ENCODE measurements around the gene LCNL1. TPM values are rescaled to one million over a fixed set of nuclear protein-coding genes. Genes with fewer than 3 reads are reported as not detected.

LCNL1 gene
- polyA plus RNA-seq, 1 donor (not counting 4 experiments of a cell fraction or from before 2014, with no cell fraction given) = not detected

DNA sequence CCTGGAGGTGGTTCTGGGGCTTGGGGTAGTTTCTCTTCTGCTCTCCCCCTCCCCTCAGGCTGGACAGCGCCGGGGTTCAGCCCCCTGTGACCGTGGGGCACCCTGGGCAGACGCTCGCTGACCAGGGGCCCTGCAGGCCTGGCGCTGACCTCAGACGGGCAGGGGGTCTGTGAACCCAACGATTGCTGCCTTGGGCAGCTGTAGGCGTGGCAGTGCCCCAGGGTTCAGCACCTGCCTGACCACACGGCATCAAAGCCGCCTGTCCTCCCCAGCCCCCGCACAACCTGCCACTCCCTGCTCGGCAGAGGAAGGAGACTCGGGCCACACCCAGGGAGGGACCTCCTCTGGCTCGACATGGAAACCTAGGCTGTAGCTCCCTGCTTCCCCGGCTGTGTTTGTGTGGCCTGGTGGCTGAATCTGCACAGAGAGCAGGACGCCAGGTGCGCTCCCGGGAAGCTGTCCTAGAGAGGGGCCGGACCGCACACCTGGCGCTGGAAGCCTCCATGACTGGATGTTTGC, 18.6 kb upstream of the LCNL1 start:
- Histone ChIP-seq H4K20me1 (ENCODE audit: control insufficient read depth, extremely low read depth, insufficient read depth, low read length) (no peaks in the 10 kb centered on the region), H3K27me3 (ENCODE audit: control insufficient read depth, extremely low read depth, insufficient read depth, low read length) (no peaks in the 10 kb centered on the region), H3K4me1 (ENCODE audit: control insufficient read depth, extremely low read depth, insufficient read depth, low read length) (peaks cover 8% of the 10 kb centered on the region), H3K79me2 (ENCODE audit: control insufficient read depth, insufficient read depth, low read length) (no peaks in the 10 kb centered on the region), H3K9ac (ENCODE audit: control insufficient read depth, extremely low read depth, insufficient read depth, low read length) (no peak overlapping the region), H3K4me2 (ENCODE audit: control insufficient read depth, extremely low read depth, insufficient read depth, low read depth, low read length) (peak overlapping the region; percentile 41), H3K36me3 (ENCODE audit: control insufficient read depth in 2 of 2, extremely low read depth in 1 of 2, insufficient read depth in 2 of 2, low read length in 2 of 2) (no peaks in the 10 kb centered on the region), H3K4me3 (ENCODE audit: control insufficient read depth in 2 of 3, extremely low read depth in 1 of 3, insufficient read depth in 2 of 3, low read depth in 1 of 3, low read length in 3 of 3) (no peak overlapping the region), H3K27ac (ENCODE audit: control insufficient read depth, insufficient read depth, low read length) (no peak overlapping the region), H3K9me1 (ENCODE audit: control insufficient read depth, extremely low read depth, insufficient read depth, low read length) (no peaks in the 10 kb centered on the region), H3K9me3 (ENCODE audit: control insufficient read depth, low read depth, low read length) (no peaks in the 10 kb centered on the region), H2AFZ (ENCODE audit: control insufficient read depth, low read length) (peak overlapping the region; percentile 40)
- TF ChIP-seq EZH2 (IDR thresholded peaks at IDR 0.05; ENCODE audit: low read length) = no peak
- TF ChIP-seq, protein P1, sequence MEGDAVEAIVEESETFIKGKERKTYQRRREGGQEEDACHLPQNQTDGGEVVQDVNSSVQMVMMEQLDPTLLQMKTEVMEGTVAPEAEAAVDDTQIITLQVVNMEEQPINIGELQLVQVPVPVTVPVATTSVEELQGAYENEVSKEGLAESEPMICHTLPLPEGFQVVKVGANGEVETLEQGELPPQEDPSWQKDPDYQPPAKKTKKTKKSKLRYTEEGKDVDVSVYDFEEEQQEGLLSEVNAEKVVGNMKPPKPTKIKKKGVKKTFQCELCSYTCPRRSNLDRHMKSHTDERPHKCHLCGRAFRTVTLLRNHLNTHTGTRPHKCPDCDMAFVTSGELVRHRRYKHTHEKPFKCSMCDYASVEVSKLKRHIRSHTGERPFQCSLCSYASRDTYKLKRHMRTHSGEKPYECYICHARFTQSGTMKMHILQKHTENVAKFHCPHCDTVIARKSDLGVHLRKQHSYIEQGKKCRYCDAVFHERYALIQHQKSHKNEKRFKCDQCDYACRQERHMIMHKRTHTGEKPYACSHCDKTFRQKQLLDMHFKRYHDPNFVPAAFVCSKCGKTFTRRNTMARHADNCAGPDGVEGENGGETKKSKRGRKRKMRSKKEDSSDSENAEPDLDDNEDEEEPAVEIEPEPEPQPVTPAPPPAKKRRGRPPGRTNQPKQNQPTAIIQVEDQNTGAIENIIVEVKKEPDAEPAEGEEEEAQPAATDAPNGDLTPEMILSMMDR (optimal IDR thresholded peaks at IDR 0.05 in 1 of 3, IDR thresholded peaks at IDR 0.05 in 1 of 3, conservative IDR thresholded peaks at IDR 0.05 in 1 of 3; ENCODE audit: extremely low read depth in 1 of 3, insufficient read depth in 2 of 3, low read length in 3 of 3) = no peak
- DNase-seq (ENCODE audit: low read depth, low spot score) (no peak), FAIRE-seq (no peak)
- dilution Hi-C loops (cut with MboI; ENCODE audit: extremely low pct_ligation_motif_present, low sequenced_read_pairs) = no loop called here

DNA sequence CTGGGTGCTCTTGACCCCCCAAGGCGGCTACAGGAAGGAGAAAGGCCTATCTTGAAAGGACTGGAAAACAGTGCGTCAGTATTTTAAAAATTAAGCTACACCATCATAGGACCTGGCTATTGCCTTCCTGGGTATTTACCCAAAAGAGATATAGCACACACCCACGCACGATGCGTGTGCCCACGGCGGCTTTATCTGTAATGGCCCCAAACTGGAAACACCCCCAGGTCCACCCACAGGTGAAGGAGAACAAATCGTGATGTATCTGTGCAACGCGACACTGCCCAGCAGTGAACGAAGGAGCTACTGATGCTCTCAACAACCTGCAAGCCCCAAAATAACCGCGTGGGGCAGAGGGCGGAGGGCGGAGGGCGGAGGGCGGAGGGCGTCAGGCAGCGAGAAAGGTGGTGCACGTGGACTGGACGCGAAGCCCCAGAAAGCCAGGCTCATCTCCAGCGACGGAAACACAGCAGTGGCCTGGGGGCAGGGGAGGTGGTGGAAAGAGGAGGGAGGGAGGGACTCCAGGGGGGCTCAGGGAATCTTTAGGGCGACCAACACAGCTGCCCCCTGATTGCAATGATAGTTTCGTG, 17.9 kb upstream of the LCNL1 start:
- no peak for DNase-seq (ENCODE audit: low read depth, low spot score)
- H3K4me2 ChIP-seq (ENCODE audit: control insufficient read depth, extremely low read depth, insufficient read depth, low read depth, low read length) = peak overlapping the region; percentile 41
- no peak overlapping the region for H3K4me3 ChIP-seq (ENCODE audit: control insufficient read depth in 2 of 3, extremely low read depth in 1 of 3, insufficient read depth in 2 of 3, low read depth in 1 of 3, low read length in 3 of 3)
- no peak overlapping the region for H3K27ac ChIP-seq (ENCODE audit: control insufficient read depth, insufficient read depth, low read length)
- no peaks in the 10 kb centered on the region for H3K79me2 ChIP-seq (ENCODE audit: control insufficient read depth, insufficient read depth, low read length)
- H2AFZ ChIP-seq (ENCODE audit: control insufficient read depth, low read length) = no peak overlapping the region
- H3K4me1 ChIP-seq (ENCODE audit: control insufficient read depth, extremely low read depth, insufficient read depth, low read length) = peaks cover 8% of the 10 kb centered on the region
- no peaks in the 10 kb centered on the region for H3K9me1 ChIP-seq (ENCODE audit: control insufficient read depth, extremely low read depth, insufficient read depth, low read length)
- H3K36me3 ChIP-seq (ENCODE audit: control insufficient read depth in 2 of 2, extremely low read depth in 1 of 2, insufficient read depth in 2 of 2, low read length in 2 of 2) = no peaks in the 10 kb centered on the region
- dilution Hi-C loops (cut with MboI; ENCODE audit: extremely low pct_ligation_motif_present, low sequenced_read_pairs) = no loop called here
- TF ChIP-seq EZH2 (IDR thresholded peaks at IDR 0.05; ENCODE audit: low read length) = no peak
- TF ChIP-seq, protein P1 (optimal IDR thresholded peaks at IDR 0.05 in 1 of 3, IDR thresholded peaks at IDR 0.05 in 1 of 3, conservative IDR thresholded peaks at IDR 0.05 in 1 of 3; ENCODE audit: extremely low read depth in 1 of 3, insufficient read depth in 2 of 3, low read length in 3 of 3) = no peak
- H3K9ac ChIP-seq (ENCODE audit: control insufficient read depth, extremely low read depth, insufficient read depth, low read length) = no peak overlapping the region
- H4K20me1 ChIP-seq (ENCODE audit: control insufficient read depth, extremely low read depth, insufficient read depth, low read length) = no peaks in the 10 kb centered on the region
- no peaks in the 10 kb centered on the region for H3K9me3 ChIP-seq (ENCODE audit: control insufficient read depth, low read depth, low read length)
- H3K27me3 ChIP-seq (ENCODE audit: control insufficient read depth, extremely low read depth, insufficient read depth, low read length) = no peaks in the 10 kb centered on the region
- no peak for FAIRE-seq
